Progenitor cell of endocrine pancreas (in vitro differentiated cells): ENCODE data around the gene NUDT2. TPM values are rescaled to one million over a fixed set of nuclear protein-coding genes. Genes with fewer than 3 reads are reported as not detected.

Experiments
- DNase-seq: peaks from one replicate; pipeline ENCODE4 v3.0.0; 2021; ENCODE audit warnings: low spot score; ENCODE audit not compliant: unreplicated experiment
- H3K27ac Mint-ChIP-seq: 2 replicates; pipeline ENCODE4 v1.8.0; 2021; ENCODE audit warnings: mild to moderate bottlenecking, moderate library complexity, mixed read lengths
- H3K27me3 Mint-ChIP-seq: 2 replicates; pipeline ENCODE4 v1.8.0; 2021; ENCODE audit warnings: mixed read lengths
- H3K36me3 Mint-ChIP-seq: 2 replicates; pipeline ENCODE4 v1.8.0; 2022; ENCODE audit warnings: mixed read lengths; ENCODE audit not compliant: insufficient read depth
- H3K4me1 Mint-ChIP-seq: 2 replicates; pipeline ENCODE4 v1.8.0; 2021; ENCODE audit warnings: low read depth, mixed read lengths
- H3K4me3 Mint-ChIP-seq: 2 replicates; pipeline ENCODE4 v1.8.0; 2021; ENCODE audit warnings: low read depth, mild to moderate bottlenecking, moderate library complexity, mixed read lengths
- H3K9me3 Mint-ChIP-seq: 2 replicates; pipeline ENCODE4 v1.8.0; 2021; ENCODE audit warnings: low read depth, mixed read lengths
- CTCF ChIP-seq: fragments of 200-600 bp; sonication (generic); IDR thresholded peaks from one replicate; pipeline ENCODE4 v1.5.0; 2021; ENCODE audit warnings: antibody characterized with exemption, mild to moderate bottlenecking; ENCODE audit not compliant: unreplicated experiment
- total RNA-seq: library from RNA; stranded (reverse); gene quantifications from 2 replicates; pipeline ENCODE4 v1.2.1, GENCODE V29; 2021

The NUDT2 gene
- total RNA-seq, 1 donor from 2014 or later, result 21.1 TPM

- peak; percentile 56 for DNase-seq
- Mint-ChIP-seq H3K4me3 (peak overlapping the region; percentile 75), H3K36me3 (no peaks in the 10 kb centered on the region), H3K9me3 (no peaks in the 10 kb centered on the region), H3K27me3 (peaks cover 70% of the 10 kb centered on the region), H3K27ac (no peak overlapping the region), H3K4me1 (peaks cover 16% of the 10 kb centered on the region)
- no peak for TF ChIP-seq CTCF
Observed at GRCh38 chr9:34380511-34381315, 51.3 kb downstream of the NUDT2 start.

- H3K27ac Mint-ChIP-seq, result no peak overlapping the region
- DNase-seq, result no peak
- H3K9me3 Mint-ChIP-seq, result no peaks in the 10 kb centered on the region
- peak overlapping the region; percentile 49 for H3K4me3 Mint-ChIP-seq
- peaks cover 10% of the 10 kb centered on the region for H3K4me1 Mint-ChIP-seq
- H3K36me3 Mint-ChIP-seq, result no peaks in the 10 kb centered on the region
- H3K27me3 Mint-ChIP-seq, result peaks cover 70% of the 10 kb centered on the region
- TF ChIP-seq CTCF, result no peak
Observed at GRCh38 chr9:34381323-34381722, 52.0 kb downstream of the NUDT2 start.

GRCh38 chr9:34382054-34382453 is 52.7 kb downstream of the NUDT2 start:
- H3K36me3 Mint-ChIP-seq, result no peaks in the 10 kb centered on the region
- no peak for DNase-seq
- H3K27ac Mint-ChIP-seq, result no peak overlapping the region
- peaks cover 9% of the 10 kb centered on the region for H3K4me1 Mint-ChIP-seq
- no peak for TF ChIP-seq CTCF
- H3K9me3 Mint-ChIP-seq, result no peaks in the 10 kb centered on the region
- peaks cover 70% of the 10 kb centered on the region for H3K27me3 Mint-ChIP-seq
- no peak overlapping the region for H3K4me3 Mint-ChIP-seq

GRCh38 chr9:34382879-34383278 is 53.5 kb downstream of the NUDT2 start:
- peaks cover 70% of the 10 kb centered on the region for H3K27me3 Mint-ChIP-seq

GRCh38 chr9:34383904-34384303 is 54.5 kb downstream of the NUDT2 start:
- Mint-ChIP-seq H3K36me3 (no peaks in the 10 kb centered on the region), H3K27me3 (peaks cover 63% of the 10 kb centered on the region), H3K27ac (no peak overlapping the region), H3K4me1 (peaks cover 8% of the 10 kb centered on the region), H3K9me3 (no peaks in the 10 kb centered on the region), H3K4me3 (no peak overlapping the region)
- no peak for TF ChIP-seq CTCF
- no peak for DNase-seq

More at GRCh38 chr9:34382879-34383278, 53.5 kb downstream of the NUDT2 start:
- no peak for DNase-seq
- Mint-ChIP-seq H3K4me3 (no peak overlapping the region), H3K27ac (no peak overlapping the region), H3K4me1 (peaks cover 8% of the 10 kb centered on the region), H3K36me3 (no peaks in the 10 kb centered on the region), H3K9me3 (no peaks in the 10 kb centered on the region)
- no peak for TF ChIP-seq CTCF
